Activated CD4-positive, alpha-beta T cell treated with anti-CD3 and anti-CD28 coated beads for 24 hours (primary cell): ENCODE measurements around the gene RIMBP2.

ENCODE experiments used
- DNase-seq, 2 donors: peaks; one replicate each; pipeline ENCODE4 v3.0.0-alpha.2; 2020; ENCODE audit warnings: low read depth in 2 of 2

Gene RIMBP2

GRCh38 chr12:130374083-130374482, 342.0 kb downstream of the RIMBP2 start:
- no peak for DNase-seq

DNA sequence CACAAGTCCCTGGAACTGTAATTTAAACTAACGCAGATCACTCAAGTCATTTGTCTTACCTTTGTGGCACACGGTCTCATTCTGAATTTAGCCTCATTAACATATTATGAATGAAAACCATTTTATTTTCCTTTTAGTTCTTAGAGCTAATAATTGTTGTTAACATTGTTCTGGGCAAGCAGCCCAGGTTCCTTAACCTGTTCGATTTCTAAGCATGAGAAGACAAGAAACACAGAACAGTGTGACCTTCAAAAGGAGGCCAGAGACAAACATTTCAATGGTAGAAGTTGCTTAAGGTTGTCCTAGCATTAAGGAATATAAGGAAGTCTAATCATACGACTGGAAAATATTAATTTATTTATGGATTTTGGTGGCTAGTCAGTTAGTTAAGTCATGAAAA, 343.2 kb downstream of the RIMBP2 start:
- DNase-seq: no peak

DNA sequence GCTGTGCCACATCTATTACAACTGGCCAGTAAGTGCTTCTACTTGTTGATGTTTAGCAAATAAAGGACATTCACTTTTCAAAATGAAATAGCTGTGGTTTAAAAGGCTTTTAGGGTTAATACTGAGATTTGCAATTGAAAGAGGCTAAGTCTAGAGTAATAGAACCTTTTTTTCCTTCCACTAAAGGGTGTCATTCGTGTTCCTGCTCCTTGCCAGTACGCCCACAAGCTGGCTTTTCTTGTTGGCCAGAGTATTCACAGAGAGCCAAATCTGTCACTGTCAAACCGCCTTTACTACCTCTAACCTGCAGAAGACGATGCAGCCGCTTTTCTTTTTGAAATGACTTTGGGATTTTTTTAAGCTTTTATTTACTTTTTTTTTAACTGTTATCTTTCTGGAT, 344.8 kb downstream of the RIMBP2 start:
- DNase-seq: no peak

- DNase-seq: no peak
Observed at GRCh38 chr12:130369816-130370215, 346.3 kb downstream of the RIMBP2 start.

- DNase-seq: no peak
Observed at GRCh38 chr12:130367523-130367922, 348.6 kb downstream of the RIMBP2 start.

DNA sequence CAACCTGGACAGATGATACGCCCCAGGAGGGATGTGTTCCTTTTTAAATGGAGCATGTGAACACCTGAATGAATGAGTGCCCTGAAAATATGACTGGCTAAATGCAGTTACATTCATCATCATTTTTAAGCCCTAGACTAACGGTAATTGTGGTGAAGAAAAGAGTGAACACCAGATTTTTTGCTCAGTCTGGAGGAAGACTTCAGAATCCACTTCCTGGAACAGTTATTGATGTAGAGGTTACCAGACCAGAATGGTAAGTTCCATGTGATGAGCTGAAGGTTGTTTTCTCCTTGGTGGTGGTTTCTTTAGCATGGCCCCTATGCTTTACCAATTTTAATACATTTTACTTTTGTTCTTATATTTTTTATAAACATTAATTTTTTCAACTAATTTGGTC, 349.1 kb downstream of the RIMBP2 start:
- no peak for DNase-seq

DNA sequence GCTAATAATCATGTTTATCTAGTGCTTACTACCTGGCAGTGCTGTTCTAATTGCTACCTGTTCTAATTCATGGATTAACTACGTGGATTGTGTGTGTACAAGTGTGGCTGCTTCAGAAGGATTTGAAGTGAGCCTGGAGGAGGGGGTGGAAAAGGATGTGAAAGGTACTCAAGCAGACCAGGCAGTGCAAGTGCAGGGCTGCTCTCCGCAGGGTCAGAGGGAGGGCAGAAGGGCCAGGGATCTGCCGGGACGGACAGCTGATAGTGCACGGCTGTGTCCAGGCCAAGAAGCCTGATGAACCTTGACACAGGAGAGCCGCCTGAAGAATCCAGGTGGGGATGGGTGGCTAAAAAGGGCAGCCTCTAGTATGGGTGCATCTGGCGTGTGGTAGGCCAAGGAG, 349.9 kb downstream of the RIMBP2 start:
- DNase-seq: no peak

GRCh38 chr12:130364578-130364977, 351.5 kb downstream of the RIMBP2 start:
- no peak for DNase-seq

DNA sequence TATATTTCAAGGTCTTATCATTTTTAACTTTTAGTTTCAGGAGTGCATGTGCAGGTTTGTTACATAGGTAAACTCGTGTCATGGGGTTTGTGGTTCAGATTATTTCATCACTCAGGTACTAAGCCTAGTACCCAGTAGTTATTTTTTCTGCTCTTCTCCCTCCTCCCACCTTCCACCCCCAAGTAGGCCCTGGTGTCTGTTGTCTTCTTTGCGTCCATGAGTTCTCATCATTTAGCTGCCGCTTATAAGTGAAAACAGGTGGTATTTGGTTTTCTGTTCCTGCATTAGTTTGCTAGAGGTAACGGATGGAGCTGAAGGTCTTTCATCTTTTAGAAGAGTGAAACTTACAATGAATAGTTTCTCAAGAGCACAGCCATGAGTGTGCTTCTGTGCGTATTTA, 354.0 kb downstream of the RIMBP2 start:
- DNase-seq: no peak

GRCh38 chr12:130357729-130358330, 358.3 kb downstream of the RIMBP2 start:
- DNase-seq: no peak

GRCh38 chr12:130357241-130357640, 358.9 kb downstream of the RIMBP2 start:
- no peak for DNase-seq

DNA sequence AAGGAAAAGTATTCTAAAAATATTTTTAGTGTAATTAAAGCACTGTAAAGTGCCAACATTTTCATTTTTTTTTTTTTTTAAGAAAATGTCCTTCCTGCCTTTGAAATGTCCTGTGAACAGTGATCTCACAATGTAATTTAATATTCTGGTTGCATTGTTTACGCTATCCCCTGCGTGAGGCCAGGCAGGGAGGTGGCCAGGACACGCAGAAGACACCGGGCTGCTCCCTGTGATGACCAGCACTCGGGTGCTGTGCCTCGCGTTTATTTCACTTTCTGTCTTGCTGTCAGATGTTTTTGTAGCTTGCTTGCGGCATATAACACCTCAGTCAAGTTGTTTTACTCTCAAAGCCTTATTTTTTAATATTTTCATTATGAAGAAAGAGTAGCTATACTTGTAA, 359.9 kb downstream of the RIMBP2 start:
- DNase-seq: no peak

- no peak for DNase-seq
Observed at GRCh38 chr12:130354407-130354806, 361.7 kb downstream of the RIMBP2 start.

DNA sequence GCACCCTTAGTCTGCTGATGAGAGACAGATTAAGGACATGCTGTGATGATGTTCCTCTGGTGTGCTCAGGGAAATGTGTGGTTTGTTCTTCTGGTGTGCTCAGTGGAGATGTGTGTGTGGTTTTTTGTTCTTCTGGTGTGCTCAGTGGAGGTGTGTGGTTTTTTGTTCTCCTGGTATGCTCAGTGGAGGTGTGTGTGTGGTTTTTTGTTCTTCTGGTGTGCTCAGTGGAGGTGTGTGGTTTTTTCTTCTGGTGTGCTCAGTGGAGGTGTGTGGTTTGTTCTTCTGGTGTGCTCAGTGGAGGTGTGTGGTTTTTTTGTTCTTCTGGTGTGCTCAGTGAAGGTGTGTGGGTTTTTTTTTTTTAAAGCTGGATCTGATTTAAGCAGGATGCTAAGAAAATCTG, 363.0 kb downstream of the RIMBP2 start:
- DNase-seq: no peak

GRCh38 chr12:130351326-130351725, 364.8 kb downstream of the RIMBP2 start:
- DNase-seq: no peak

GRCh38 chr12:130350715-130351114, 365.4 kb downstream of the RIMBP2 start:
- no peak for DNase-seq

- DNase-seq: no peak
Observed at GRCh38 chr12:130347588-130347987, 368.5 kb downstream of the RIMBP2 start.
